ENCODE data around the gene SOCS7.
A peak's percentile ranks its signal among the peaks of the same experiment; 100 is the strongest.

Gene SOCS7, protein sequence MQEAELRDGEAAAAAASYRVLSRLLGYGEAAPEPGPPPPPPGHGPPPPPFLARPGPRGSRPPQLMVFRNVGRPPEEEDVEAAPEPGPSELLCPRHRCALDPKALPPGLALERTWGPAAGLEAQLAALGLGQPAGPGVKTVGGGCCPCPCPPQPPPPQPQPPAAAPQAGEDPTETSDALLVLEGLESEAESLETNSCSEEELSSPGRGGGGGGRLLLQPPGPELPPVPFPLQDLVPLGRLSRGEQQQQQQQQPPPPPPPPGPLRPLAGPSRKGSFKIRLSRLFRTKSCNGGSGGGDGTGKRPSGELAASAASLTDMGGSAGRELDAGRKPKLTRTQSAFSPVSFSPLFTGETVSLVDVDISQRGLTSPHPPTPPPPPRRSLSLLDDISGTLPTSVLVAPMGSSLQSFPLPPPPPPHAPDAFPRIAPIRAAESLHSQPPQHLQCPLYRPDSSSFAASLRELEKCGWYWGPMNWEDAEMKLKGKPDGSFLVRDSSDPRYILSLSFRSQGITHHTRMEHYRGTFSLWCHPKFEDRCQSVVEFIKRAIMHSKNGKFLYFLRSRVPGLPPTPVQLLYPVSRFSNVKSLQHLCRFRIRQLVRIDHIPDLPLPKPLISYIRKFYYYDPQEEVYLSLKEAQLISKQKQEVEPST
- 9.5 to 34.1 (median 24.3) reads per million in 17 experiments for total RNA-seq

DNA sequence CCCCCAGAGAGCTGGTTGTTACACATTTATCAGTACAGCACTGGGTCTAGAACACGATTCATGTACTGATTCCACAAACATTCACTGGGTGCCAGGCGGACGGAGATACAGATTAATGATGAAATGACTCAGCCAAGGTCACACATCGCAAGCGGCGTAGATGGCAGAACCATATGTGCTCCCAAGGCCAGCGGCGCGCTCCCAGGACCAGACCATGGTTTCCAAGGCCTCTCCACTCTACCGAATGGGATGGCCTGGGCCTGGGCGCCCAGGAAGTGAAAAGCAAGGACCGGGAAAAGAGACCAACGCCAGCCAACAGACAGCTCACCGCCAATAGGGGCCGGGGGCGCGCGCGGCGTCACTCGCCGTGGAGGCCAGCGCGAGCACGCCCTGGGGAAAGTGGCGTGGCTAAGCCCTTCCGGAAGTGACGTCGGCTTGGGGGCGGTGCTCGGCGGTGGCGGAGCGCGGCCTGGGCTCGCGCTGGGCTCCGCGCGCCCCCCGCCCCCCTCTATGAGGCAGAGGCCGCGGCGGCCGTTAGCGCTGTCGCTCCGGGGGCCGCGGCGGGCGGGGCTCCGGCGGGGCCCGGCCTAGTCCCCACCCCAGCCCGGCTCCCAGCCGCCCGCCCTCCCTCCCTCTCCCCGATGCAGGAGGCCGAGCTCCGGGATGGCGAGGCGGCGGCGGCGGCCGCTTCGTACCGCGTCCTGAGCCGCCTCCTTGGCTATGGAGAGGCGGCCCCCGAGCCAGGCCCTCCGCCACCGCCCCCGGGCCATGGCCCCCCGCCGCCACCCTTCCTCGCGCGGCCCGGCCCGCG, at the start of gene SOCS7:
TSS of gene SOCS7 (plus strand) at position 433 of the 811 bp plus-strand sequence. CDS start at position 642, 209 bp downstream.
- peak; percentile 94 to 98 (median 96) for DNase-seq

DNA sequence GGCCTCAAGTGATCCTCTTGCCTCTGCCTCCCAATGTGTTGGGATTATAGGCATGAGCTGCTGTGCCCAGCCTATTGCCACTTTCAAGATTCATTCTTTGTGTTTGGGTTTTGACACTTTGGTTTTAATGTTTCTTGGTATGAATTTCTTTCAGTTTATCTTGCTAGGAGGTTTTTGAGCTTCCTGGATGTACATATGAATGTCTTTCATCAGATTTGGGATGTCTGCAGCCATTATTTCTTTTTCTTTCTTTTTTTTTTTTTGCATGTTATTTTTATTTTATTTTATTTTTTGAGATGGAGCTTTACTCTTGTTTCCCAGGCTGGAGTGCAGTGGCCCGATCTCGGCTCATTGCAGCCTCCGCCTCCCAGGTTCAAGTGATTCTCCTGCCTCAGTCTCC, 36.1 kb upstream of the SOCS7 start:
- DNase-seq = no peak

DNA sequence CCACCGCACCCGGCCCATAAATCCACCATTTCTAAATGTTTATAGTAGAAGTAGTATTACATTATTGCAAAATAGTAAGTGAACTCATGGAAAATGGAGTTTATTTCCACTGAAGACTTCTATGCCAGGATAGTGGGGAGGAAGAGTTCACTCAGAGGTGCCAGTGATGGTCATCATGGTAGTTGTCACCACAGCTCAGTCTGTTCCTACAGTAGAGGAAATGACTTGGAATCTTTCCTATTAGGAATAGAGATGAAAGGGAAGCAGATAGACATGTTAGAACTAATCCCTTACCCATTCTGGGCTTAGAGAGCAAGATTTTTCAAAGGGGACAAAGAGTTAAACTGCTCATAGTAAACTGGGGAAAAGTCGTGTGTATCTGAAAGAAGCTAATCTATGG, 34.6 kb upstream of the SOCS7 start:
- DNase-seq = no peak

DNA sequence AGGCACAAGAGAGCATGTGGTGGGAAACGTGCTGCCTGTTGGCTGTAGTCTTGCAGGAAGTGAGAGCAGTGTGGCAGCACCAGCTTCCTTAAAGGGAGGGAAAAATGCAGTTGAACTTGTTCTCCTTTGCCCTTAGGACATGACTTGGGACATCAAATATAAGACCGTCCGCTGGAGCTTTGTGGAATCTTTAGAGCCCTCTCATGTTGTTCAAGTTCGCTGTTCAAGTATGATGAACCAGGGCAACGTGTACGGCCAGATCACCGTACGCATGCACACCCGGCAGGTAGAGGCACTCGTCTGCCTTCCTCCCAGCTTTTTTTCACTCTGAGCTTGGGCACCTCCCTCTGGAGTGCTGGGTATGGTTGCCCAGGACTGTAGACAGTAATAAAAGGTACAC, 31.2 kb upstream of the SOCS7 start:
- peak in 2 of 4 experiments; percentile 25 to 26 for DNase-seq

DNA sequence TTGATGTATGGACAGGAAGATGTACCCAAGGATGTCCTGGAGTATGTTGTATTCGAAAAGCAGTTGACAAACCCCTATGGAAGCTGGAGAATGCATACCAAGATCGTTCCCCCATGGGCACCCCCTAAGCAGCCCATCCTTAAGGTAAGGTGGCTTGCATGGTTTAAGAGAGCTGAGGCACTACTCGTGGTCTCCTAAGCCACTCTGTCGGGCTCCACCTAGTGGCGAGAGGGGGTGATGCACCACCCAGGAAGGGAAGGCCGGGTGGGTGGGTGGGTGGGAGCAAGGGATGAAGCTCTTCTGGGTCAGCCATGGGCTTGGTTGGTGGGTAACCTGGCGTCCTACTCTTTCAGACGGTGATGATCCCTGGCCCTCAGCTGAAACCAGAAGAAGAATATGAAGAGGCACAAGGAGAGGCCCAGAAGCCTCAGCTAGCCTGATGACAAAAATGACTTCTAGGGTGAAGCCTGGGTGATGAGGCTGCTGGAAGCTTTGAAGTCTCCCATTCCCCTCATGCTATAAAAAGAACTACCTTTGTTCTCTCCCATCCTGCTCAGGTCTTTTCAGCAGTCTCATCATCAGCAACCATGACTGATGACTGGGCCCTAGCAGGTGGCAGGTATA, 29.4 kb upstream of the SOCS7 start:
- DNase-seq = peak; percentile 67 to 83 (median 73)

DNA sequence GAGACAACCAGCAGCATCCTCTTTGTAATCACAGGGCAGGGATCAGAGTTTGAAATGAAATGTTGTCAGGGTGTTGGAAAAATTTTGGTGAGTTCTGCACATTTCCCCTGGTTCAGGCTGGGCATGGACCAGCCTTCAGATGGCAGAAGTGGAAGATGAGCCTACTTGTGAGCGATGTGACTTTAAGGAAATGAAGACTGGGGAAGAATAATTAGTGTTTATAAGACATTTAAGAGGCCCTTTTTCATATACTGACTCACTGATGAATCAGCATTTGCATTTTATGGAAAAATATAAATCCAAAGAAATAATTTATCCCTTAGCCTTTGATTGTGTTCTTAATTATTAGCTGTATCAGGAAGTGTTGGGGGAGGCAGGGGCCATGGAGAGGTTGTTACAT, 28.7 kb upstream of the SOCS7 start:
- no peak for DNase-seq

DNA sequence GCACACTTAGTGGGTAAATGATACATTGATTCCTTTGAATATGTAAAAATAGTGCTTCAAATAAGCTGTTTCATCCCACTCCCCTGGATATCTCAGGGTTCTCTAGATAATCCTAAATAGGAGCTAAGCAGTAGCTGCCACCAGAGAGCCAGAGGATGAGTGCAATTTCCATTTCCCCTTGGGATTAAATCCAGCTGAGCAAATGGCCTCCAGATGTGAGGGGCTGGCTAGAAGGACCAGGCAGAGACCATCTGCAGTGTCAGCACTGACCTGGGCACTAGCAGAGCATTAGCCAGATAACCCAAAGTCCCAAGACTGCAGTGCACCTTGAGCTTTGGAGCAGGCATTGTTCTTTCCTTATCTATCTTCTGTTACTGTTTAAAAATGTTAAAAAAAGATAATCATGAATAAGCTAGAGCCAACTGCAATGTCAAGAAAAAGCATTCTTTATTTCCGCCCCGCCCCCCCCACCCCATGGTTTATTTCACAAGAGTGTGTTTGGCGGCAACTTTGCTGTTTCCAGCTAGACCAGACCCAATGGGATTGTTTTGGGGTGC, 27.4 kb upstream of the SOCS7 start:
- no peak for DNase-seq

DNA sequence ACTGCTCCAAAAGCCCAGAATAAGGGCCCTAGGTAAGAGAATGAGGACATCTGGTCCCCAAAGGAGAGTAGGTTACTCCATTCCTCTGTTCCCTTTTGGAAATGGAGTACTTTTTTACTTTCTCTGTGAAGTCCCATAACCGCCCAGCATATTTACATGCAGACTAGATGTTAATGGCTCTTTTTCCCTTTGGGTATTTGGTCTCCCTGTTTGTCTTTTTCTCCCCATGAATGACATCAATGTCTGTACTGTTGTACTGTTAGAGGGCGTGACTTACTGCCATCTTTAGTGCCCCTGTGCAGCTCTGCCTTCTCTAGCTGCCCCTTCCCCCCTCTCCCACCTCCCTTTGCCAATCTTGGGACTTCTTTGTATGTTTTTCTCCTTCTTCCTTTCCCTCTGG, 26.9 kb upstream of the SOCS7 start:
- no peak for DNase-seq

DNA sequence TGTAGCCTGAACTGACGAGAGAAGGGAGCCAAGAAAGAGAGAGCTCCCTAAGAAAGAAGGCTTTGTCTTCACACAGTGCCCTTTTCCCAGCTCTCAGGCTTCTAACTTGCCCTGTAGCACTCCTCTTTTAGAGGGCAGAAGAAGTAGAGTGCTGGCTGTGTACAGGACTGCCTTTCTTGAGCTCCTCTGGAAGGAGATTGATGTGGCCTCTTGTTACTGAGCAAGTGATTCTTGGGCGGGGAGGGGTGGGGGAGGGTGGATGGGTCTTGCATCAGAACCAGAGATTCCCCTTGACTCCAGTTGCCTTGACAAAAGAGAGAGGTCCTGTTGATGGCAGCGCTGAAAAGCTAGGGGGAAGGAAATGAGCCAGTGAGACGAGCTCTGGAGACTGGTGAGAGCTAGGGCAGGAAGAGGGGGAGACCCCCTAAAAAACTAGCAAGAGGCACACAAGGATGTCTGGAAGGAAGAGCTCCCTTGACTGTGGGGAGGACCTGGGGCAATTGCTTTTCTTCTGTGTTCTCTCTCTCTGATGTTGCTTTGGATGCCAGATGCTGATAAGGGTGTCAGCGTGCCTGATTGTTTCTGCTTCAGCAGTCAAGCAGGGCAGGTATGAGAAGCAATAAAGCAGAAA, 26.3 kb upstream of the SOCS7 start:
- no peak for DNase-seq

DNA sequence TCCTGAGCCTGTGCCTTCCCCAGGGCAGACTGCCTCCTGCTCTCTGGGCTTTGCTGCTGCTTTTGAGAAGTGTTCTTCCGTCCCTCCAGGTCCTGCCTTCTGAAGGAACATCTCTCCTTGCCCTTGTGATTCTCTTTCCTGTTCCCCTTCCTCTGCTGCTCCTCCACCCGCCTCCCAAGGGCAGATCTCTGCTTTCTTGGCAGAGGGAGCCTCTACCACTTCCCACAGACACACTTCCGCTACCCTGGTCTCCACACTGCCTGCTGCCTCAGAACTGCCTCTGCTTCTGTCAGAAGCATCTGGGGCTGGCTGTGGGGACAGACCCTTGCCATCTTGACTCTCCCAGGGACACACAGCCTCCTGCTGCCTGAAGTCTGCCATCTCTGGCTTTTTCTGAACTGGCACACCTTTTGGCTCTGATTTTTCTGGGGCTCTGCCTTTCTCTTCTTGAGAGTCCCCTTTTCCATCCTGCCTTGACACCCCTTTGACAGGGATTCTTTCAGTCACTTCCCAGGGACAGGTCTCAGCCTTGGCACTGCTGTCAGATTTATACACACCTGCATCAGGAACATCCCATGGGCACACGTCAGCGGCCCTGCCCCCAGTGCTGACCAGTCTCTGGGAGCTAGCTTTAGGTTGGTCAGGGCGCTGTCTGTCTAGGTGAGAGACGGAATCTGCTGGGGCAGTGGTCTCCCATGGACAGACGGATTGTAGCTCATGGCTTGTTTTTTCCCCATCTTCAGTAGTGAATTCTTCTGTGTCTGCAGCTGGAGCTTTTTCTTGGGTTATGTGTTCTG, 24.4 kb upstream of the SOCS7 start:
- peak; percentile 75 to 90 (median 88) for DNase-seq

DNA sequence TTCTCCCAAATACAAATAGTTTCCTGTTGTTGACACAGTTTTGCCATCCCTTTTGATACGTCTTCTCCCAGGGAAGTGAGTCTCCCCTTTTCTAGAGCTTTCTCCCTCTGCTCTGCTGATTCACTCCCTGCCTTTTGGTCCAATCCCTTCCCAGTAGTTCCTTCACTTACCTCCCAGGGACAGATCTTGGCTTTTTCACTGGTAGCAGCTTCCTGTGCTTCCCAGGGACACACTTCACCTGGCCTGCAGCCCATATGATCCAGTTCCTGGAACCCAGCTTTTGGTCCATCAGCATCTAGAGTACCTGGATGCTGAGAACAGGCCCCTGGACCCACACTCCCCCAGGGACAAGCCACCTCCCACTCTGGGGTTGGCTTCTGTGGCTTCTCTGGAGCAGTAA, 23.7 kb upstream of the SOCS7 start:
- DNase-seq = no peak

DNA sequence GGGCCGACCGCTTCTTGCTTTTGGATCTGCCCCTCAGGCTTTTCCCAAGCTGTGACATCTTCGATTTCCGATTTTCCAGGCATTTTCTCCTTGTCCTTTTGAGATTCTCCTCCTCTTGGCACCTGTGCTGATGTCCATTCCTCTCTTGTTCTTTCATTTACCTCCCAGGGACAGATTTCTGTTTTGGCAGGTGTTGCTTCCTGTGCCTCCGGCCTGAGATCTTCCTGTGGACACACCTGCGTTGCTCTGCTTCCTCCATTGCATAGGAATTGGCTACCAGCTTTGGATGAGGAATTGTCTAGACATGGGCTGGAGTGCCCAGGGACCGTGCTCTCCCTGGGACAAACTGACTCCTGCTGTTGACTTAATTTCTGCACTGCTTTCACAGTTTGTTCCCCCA, 23.0 kb upstream of the SOCS7 start:
- no peak for DNase-seq

DNA sequence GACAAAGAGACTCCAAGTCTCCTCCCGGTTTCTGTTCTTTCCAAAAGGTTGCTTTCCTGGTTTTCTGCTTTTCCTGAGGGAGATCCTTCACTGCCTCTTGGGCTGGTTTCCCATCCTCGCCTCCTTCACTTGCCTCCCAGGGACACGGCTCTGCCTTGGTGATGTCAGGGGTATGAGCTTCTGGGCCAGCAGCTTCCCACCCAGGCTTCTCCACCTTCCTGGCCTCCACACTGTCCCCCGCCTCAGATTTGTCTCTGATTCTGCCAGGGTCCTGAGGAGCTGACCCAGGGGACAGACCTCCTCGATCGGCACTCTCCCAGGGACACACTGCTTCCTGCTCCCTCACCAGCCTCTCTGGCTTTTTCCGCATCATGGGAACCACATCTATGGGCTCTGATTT, 22.4 kb upstream of the SOCS7 start:
- DNase-seq = no peak

DNA sequence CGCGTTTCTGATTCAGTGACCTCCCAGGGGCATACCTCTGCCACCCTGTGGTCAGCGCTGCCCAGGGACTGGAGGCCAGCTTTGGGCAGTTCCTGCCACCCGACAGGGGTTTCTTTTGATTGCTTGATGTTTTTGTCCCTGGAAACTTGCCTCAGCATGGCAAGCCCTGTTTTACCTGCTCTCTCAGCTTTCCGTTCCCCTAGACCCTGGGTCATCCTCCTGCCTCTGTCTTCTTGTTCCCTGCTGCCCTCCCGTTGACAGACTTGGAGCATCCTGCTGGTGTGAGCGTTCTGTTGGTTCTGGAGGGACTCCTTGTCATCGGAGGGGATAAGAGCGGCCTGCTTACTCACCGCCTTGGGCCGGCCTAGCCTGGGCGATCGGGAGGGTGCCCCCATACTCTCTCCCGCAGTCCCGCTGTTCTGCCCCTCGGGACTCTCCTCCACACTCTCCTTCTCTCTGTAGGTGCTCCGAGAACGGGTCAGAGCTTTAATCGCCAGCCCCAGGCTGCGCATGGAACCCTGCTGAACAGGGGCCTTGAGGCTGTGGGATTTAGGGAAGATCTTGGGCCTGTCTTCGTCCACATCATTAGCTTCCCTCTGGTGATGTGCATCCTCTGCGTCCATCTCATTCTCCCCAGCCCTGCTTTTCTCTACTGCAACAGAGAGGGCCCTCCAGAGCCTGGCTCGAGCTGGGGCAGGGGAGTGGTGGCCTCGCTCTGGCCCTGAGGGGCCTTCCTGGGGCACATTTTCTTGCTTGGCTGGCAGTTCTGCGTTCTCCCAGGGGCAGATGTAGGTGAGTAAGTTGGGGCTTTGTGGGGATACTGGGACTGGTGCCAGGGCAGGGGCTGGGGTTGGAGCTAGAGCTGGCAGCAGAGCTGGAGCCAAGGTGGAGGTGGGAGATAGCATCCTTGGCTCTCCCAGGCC, 21.6 kb upstream of the SOCS7 start:
- DNase-seq = no peak

DNA sequence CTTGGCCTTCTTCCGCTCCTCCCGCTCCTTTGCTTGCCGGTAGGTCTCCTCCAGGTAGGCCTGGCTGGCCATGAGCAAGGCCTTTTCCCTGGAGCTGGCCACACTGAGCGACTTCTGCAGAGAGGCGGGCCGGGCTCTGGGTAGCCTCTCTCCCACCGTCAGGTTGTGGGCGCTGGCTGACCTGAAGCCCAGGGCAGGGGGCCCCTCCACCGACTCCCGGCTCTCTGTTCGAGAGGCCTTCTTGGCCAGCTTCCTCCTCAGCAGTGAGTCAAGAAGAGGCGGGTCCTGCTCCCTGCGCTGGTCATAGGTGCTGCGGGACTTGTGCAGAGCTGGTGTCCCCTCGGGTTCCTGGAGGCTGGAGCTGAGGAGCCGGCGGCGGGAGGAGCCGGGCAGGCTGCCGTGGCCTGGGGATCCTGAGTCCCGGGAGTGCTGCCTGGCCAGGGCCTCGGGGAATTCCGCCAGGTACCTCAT, 20.7 kb upstream of the SOCS7 start:
- DNase-seq = no peak

DNA sequence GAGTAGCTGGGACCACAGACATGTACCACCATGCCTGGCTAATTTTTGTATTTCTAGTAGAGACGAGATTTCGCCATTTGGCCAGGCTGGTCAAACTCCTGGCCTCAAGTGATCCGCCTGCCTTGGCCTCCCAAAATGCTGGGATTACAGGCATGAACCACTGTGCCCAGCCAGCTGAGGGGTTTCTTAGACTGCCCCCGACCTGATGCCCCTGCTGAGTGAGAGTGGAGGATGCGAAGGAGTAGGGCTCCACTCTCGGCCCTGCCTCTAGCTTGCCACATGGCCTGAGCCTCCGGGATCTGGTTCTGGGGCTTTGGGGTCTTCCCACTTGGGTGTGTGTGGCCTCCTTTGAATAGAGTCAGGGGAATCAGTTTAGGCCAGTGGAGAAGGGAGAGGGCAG, 18.9 kb upstream of the SOCS7 start:
- no peak for DNase-seq

DNA sequence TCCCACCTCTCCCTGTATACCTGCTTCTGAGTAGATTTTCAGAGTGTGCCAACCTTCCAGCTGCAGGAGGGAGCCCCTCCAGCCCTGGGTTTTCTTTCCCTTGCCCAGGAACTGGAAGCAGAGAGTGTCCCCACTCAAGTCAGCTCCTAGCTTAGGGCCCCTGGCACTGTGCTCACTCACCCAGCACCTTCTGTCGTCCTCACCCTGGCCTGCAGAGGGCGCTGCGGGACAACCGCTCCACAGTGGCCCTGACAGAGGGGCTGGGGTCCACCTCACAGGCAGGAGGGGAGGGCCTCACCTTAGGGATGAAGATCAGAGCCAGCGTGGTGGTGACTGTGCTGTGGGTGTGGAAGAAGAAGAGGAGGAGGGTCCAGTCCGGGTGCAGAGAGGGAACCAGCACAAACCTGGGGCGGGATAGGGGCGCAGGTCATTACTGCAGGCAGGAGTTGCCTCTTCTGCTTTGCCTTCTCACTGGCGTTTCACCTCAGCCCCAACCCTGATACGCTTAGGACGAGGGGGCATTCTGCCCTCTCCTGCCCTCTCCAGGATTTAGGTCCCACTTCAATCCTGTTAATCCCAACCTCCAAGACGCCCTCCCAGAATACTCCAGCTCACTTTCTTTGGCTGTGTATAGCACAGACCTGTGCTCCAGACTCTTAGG, 17.9 kb upstream of the SOCS7 start:
- peak; percentile 40 to 64 (median 48) for DNase-seq

DNA sequence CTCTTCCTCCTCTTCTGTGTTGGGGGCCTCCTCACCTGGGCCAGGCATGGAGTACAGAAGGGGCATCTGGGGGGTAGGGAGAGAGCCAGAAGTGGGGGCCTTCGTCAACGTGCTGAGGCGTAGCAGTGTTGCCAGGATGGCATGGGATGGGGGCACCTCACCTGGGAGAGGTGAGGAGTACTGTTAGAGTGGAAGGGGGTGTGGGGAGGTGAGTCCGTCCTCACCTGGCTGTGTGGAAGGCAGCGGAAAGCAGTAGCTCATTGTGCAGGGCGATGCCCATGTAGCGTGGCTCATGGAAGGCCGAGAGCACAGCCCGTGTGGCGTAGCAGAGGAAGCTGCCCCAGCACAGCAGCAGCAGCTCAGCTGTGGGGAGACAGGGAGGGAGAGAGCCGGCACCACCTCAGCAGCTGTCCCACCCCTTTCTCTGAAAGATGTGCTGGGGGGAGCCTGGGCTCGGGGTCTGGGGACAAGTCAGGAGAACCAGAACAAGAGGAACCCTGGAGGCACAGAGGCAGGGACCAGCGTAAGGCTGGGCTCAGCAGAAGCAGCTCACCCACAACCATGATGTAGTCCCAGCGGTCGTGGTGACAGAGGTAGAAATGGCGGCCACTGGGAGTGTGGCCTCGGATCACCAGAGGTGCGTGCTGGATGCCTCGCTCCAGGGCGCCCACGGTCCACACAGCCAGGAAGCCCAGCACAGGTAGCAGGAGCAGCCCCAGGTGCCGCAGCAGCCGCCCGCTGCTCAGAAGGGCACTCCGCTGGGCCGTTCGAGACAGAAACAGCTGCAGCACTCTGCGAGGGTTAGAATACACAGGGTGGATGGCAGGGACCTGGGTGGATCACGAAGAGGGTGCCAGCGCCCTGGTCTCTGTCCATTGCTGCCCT, 16.9 kb upstream of the SOCS7 start:
- DNase-seq = no peak
